ENCODE data around the gene CETP.

- TF ChIP-seq CTCF (IDR thresholded peaks at IDR 0.05), result no peak
- no peak for TF ChIP-seq POLR2A (IDR thresholded peaks at IDR 0.05)
These were observed 20.1 kb downstream of the CETP start for GRCh38 chr16:56981729-56982271.

Measured in right lobe of liver (tissue), 4 donors.